Neutrophil (primary cell): ENCODE measurements around the gene KCNJ12.

ENCODE experiments used
- H3K27ac ChIP-seq: fragments of 200-600 bp; sonication (generic); 2 replicates; pipeline ENCODE4 v1.5.1; 2016; ENCODE audit warnings: mild to moderate bottlenecking, moderate library complexity
- H3K27me3 ChIP-seq: fragments of 200-600 bp; sonication (generic); 2 replicates; pipeline ENCODE4 v1.6.0; 2016; ENCODE audit warnings: mild to moderate bottlenecking
- H3K36me3 ChIP-seq: fragments of 200-600 bp; sonication (generic); 2 replicates; pipeline ENCODE4 v1.5.1; 2017
- H3K4me1 ChIP-seq, 2 experiments: fragments of 200-600 bp in 1 of 2; sonication (generic) in 1 of 2; 1 replicate in 1 of 2; 2 replicates in 1 of 2; pipeline versions ENCODE4 v1.5.1 to v1.6.1; 2013 to 2016; ENCODE audit warnings: low read depth in 1 of 2, low read length in 1 of 2, mild to moderate bottlenecking in 1 of 2, moderate library complexity in 1 of 2; ENCODE audit not compliant: control insufficient read depth in 1 of 2, insufficient read depth in 1 of 2
- H3K4me3 ChIP-seq, 2 experiments: fragments of 200-600 bp in 1 of 2; sonication (generic) in 1 of 2; 1 replicate in 1 of 2; 2 replicates in 1 of 2; pipeline ENCODE4 v1.5.1; 2013 to 2016; ENCODE audit warnings: low read depth in 1 of 2, low read length in 1 of 2, mild to moderate bottlenecking in 1 of 2, moderate library complexity in 1 of 2
- H3K9me3 ChIP-seq: fragments of 200-600 bp; sonication (generic); 2 replicates; pipeline ENCODE4 v1.5.1; 2016
- CTCF ChIP-seq: fragments of 200-600 bp; sonication (generic); IDR thresholded peaks from 2 replicates; pipeline ENCODE4 v1.5.1; 2016; ENCODE audit warnings: antibody characterized with exemption

Gene KCNJ12

GRCh38 chr17:21380659-21381058, 4.5 kb downstream of the KCNJ12 start:
- no peak for TF ChIP-seq CTCF
- H3K36me3 ChIP-seq: no peaks in the 10 kb centered on the region
- H3K9me3 ChIP-seq: no peaks in the 10 kb centered on the region
- H3K4me1 ChIP-seq: peaks cover 0 to 4% of the 10 kb centered on the region in 2 experiments
- H3K4me3 ChIP-seq: no peak overlapping the region
- no peak overlapping the region for H3K27ac ChIP-seq
- peaks cover 42% of the 10 kb centered on the region for H3K27me3 ChIP-seq

GRCh38 chr17:21381076-21381706, 5.0 kb downstream of the KCNJ12 start:
- no peak for TF ChIP-seq CTCF
- H3K27ac ChIP-seq: no peak overlapping the region
- H3K27me3 ChIP-seq: peaks cover 37% of the 10 kb centered on the region
- H3K4me1 ChIP-seq: peaks cover 0 to 4% of the 10 kb centered on the region in 2 experiments
- H3K36me3 ChIP-seq: no peaks in the 10 kb centered on the region
- no peaks in the 10 kb centered on the region for H3K9me3 ChIP-seq
- no peak overlapping the region for H3K4me3 ChIP-seq

DNA sequence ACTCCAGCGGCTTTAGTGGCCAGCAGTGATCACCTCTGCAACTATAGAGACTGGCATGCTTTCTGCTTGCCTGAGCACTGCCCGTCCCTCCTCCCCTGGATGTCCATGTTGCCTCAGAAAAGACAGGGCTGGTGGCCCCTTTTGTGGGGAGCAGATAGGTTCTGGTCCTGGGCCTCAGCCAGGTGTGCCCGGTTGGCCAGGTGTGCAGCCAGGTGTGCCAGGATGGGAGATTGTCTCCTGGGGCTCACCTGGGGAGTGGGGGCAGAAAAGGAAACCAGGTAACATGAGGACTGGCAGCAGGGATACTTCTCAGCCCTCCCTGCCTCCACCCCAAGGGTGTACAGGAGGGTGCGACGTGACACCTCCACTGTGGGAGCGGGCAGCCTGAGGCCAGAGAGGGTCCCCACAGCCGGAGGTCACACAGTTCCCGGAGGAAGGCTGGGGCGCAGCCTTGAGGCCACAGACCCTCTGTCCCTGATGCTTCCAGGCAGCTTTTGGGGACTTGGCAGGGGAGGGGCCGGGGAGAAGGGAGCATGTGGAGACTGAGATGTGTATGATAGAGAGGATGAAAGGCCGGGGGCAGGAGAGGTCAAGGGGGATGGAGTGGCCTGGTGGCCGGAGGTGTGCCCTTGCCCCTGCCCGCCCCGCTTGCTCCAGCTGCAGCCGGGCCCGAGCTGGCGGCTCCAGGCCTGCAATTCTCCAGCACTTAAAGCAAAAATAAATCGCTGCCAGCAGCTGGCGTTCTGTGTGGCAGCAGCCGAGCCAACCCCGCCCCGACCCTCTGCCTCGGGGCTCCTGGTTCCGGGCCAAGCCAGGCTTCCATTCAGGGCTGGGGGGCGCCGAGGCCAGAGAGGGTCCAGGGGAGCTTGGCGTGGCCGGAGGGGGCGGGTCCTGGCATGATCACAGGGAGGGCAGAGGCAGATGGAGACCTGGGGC, 6.7 kb downstream of the KCNJ12 start:
- no peak for TF ChIP-seq CTCF
- no peak overlapping the region for H3K4me3 ChIP-seq
- H3K4me1 ChIP-seq: no peaks in the 10 kb centered on the region
- H3K27ac ChIP-seq: no peak overlapping the region
- peaks cover 21% of the 10 kb centered on the region for H3K27me3 ChIP-seq
- H3K9me3 ChIP-seq: no peaks in the 10 kb centered on the region
- H3K36me3 ChIP-seq: no peaks in the 10 kb centered on the region

DNA sequence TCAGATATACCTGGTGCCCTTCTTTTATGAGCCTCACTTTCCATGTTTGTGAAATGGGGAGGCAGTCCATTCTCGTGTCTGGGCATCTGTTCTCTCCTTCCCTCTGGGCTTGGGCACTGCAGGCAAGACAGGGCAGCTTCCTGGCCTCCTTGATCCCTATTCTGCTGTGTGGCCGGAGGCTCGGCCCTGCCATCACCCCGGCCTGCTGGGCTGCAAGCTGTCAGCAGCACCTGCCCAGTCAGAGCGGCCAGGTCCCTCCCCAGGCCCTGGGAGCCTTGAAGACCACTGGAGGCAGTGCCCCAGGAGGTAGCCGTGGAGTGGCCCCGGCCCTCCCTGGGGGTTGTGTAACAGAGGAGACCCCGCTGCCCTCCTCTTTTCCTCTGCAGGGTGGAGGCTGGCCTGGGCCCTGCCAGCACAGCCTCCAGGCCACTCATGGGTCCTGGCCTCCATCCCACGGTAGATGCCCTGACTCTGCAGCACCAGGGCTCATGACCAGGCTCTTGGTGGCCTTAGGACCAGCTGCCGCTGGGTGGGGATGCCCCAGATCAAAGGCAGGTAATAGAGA, 9.2 kb downstream of the KCNJ12 start:
- H3K36me3 ChIP-seq: no peaks in the 10 kb centered on the region
- no peaks in the 10 kb centered on the region for H3K27me3 ChIP-seq
- no peaks in the 10 kb centered on the region for H3K9me3 ChIP-seq
- no peak for TF ChIP-seq CTCF
- H3K4me1 ChIP-seq: no peaks in the 10 kb centered on the region
- H3K27ac ChIP-seq: no peak overlapping the region
- no peak overlapping the region for H3K4me3 ChIP-seq

GRCh38 chr17:21387616-21388015, 11.5 kb downstream of the KCNJ12 start:
- Histone ChIP-seq H3K4me1 (no peaks in the 10 kb centered on the region), H3K4me3 (no peak overlapping the region), H3K27me3 (no peaks in the 10 kb centered on the region), H3K27ac (no peak overlapping the region), H3K9me3 (no peaks in the 10 kb centered on the region), H3K36me3 (no peaks in the 10 kb centered on the region)
- no peak for TF ChIP-seq CTCF
